ENCODE data around the gene GPR18.

GRCh38 chr13:99303863-99304521 is 45.8 kb upstream of the GPR18 start:
- TF ChIP-seq POLR2AphosphoS5 (IDR thresholded peaks at IDR 0.05) (no peak), CTCF (IDR thresholded peaks at IDR 0.05) (no peak)
